ENCODE results near the gene POLR1B.

DNA sequence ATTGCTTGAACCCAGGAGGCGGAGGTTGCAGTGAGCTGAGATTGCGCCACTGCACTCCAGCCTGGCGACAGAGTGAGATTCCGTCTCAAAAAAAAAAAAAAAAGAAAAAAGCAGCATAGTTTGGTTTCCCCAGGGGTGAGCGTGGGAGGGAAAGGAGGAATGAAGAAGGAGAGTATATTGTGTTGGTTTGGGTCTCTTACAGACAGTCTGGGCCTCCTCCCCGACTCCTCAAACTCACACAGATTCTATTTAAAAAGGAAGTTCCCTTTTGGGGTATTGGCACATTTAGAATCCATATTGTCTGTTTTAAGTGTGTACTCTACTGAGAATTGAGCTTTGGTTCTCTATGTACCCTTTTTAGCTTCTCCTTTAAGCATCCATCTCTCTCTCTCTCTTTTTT, 76.1 kb downstream of the POLR1B start:
- TF ChIP-seq POLR2A (IDR thresholded peaks at IDR 0.05; ENCODE audit: low read length) (no peak), GATA1 (IDR thresholded peaks at IDR 0.05; ENCODE audit: low read depth, low read length) (no peak)

Data from erythroblast (primary cell).